HTR-8/SVneo (cell line): ENCODE data around the gene VDR.

Experiments
- DNase-seq: peaks from one replicate; pipeline ENCODE4 v3.0.0; 2011; ENCODE audit warnings: low spot score, mixed read lengths; ENCODE audit not compliant: insufficient read length
- FAIRE-seq: peaks from 2 replicates; lab custom pipeline; 2011; peaks lifted over from hg19 to GRCh38; lab: Jason Lieb, UNC

Gene VDR

GRCh38 chr12:47835006-47835830 lies 69.6 kb downstream of the VDR start:
- FAIRE-seq (no peak), DNase-seq (no peak)

GRCh38 chr12:47834199-47834903 lies 70.4 kb downstream of the VDR start:
- FAIRE-seq (no peak), DNase-seq (no peak)

GRCh38 chr12:47833591-47834012 lies 71.2 kb downstream of the VDR start:
- FAIRE-seq: no peak
- DNase-seq: no peak

- DNase-seq: no peak
- no peak for FAIRE-seq
These were observed 72.4 kb downstream of the VDR start for GRCh38 chr12:47832263-47832933.

GRCh38 chr12:47829584-47829983 lies 75.2 kb downstream of the VDR start:
- no peak for FAIRE-seq

GRCh38 chr12:47828976-47829482 lies 75.8 kb downstream of the VDR start:
- DNase-seq (peak; percentile 89), FAIRE-seq (no peak)

More at GRCh38 chr12:47829584-47829983, 75.2 kb downstream of the VDR start:
- no peak for DNase-seq

- FAIRE-seq (no peak), DNase-seq (no peak)
These were observed 76.5 kb downstream of the VDR start for GRCh38 chr12:47828008-47828975.

- DNase-seq (no peak), FAIRE-seq (no peak)
These were observed 79.6 kb downstream of the VDR start for GRCh38 chr12:47825173-47825639.

GRCh38 chr12:47824635-47825034 lies 80.2 kb downstream of the VDR start:
- FAIRE-seq (no peak), DNase-seq (no peak)

GRCh38 chr12:47824198-47824597 lies 80.6 kb downstream of the VDR start:
- FAIRE-seq: no peak
- DNase-seq: no peak

GRCh38 chr12:47823422-47824086 lies 81.2 kb downstream of the VDR start:
- no peak for DNase-seq
- no peak for FAIRE-seq

GRCh38 chr12:47822863-47823262 lies 81.9 kb downstream of the VDR start:
- DNase-seq: no peak
- no peak for FAIRE-seq

- DNase-seq (no peak), FAIRE-seq (no peak)
These were observed 82.4 kb downstream of the VDR start for GRCh38 chr12:47822401-47822800.

GRCh38 chr12:47821346-47821706 lies 83.5 kb downstream of the VDR start:
- FAIRE-seq: no peak

GRCh38 chr12:47820631-47821345 lies 84.0 kb downstream of the VDR start:
- FAIRE-seq: no peak

More at GRCh38 chr12:47821346-47821706, 83.5 kb downstream of the VDR start:
- no peak for DNase-seq

GRCh38 chr12:47819896-47820630 lies 84.7 kb downstream of the VDR start, which contains the start of gene HDAC7:
Gene HDAC7 (minus strand): TSS chr12:47819903. CDS start chr12:47819785, 118 bp downstream.
- DNase-seq: peak; percentile 81
- FAIRE-seq: peak; percentile 9

More at GRCh38 chr12:47820631-47821345, 84.0 kb downstream of the VDR start:
- peak; percentile 95 for DNase-seq

- DNase-seq (no peak), FAIRE-seq (no peak)
These were observed 85.5 kb downstream of the VDR start for GRCh38 chr12:47819138-47819895.
